Subcutaneous abdominal adipose tissue (tissue), 5 donors: Measurements from ENCODE around the gene NES.

Experiments used
- H3K27ac ChIP-seq: one replicate; pipeline ENCODE4 v1.7.0; 2013; ENCODE audit warnings: low read depth, mild to moderate bottlenecking, inconsistent platforms, low read length, moderate library complexity
- H3K27me3 ChIP-seq, 5 donors: one replicate each; pipeline ENCODE4 v1.7.0; 2013; ENCODE audit warnings: low read length in 5 of 5, inconsistent platforms in 1 of 5; ENCODE audit not compliant: control insufficient read depth in 5 of 5, insufficient read depth in 4 of 5
- H3K36me3 ChIP-seq, 5 donors: one replicate each; pipeline ENCODE4 v1.7.0; 2013; ENCODE audit warnings: low read length in 5 of 5; ENCODE audit not compliant: control insufficient read depth in 5 of 5, insufficient read depth in 5 of 5
- H3K4me1 ChIP-seq, 5 donors: one replicate each; pipeline ENCODE4 v1.7.0; 2013; ENCODE audit warnings: low read length in 5 of 5, mild to moderate bottlenecking in 3 of 5, moderate library complexity in 1 of 5; ENCODE audit not compliant: control insufficient read depth in 5 of 5, insufficient read depth in 5 of 5
- H3K4me3 ChIP-seq, 5 donors: one replicate each; pipeline ENCODE4 v1.7.0; 2013; ENCODE audit warnings: low read length in 5 of 5, low read depth in 1 of 5
- H3K9ac ChIP-seq, 5 donors: one replicate each; pipeline ENCODE4 v1.7.0; 2013; ENCODE audit warnings: low read length in 5 of 5, mild to moderate bottlenecking in 4 of 5, moderate library complexity in 3 of 5
- H3K9me3 ChIP-seq, 5 donors: one replicate each; pipeline ENCODE4 v1.7.0; 2013; ENCODE audit warnings: low read length in 5 of 5; ENCODE audit not compliant: control insufficient read depth in 5 of 5
- donor health status: healthy.
- donor health status: healthy.
- donor health status: healthy.
- donor health status: healthy.
- donor health status: healthy.

Gene NES

GRCh38 chr1:156711011-156711817, 34.0 kb upstream of the NES start:
- Histone ChIP-seq H3K9me3 (no peaks in the 10 kb centered on the region), H3K4me1 (peaks cover 6 to 61% (median 49%) of the 10 kb centered on the region in 5 donors), H3K36me3 (peaks cover 0 to 6% (median 0%) of the 10 kb centered on the region in 5 donors), H3K27me3 (peaks cover 0 to 2% (median 1%) of the 10 kb centered on the region in 5 donors), H3K27ac (no peak overlapping the region), H3K9ac (no peak overlapping the region), H3K4me3 (no peak overlapping the region)

GRCh38 chr1:156709757-156710489, 32.7 kb upstream of the NES start:
- H3K27ac ChIP-seq: peak overlapping the region; percentile 30
- peak overlapping the region in 1 of 5 donors; percentile 38 for H3K9ac ChIP-seq
- no peaks in the 10 kb centered on the region for H3K9me3 ChIP-seq
- no peaks in the 10 kb centered on the region for H3K36me3 ChIP-seq
- peaks cover 2 to 13% (median 6%) of the 10 kb centered on the region in 5 donors for H3K27me3 ChIP-seq
- H3K4me3 ChIP-seq: no peak overlapping the region
- H3K4me1 ChIP-seq: peaks cover 6 to 74% (median 62%) of the 10 kb centered on the region in 5 donors

DNA sequence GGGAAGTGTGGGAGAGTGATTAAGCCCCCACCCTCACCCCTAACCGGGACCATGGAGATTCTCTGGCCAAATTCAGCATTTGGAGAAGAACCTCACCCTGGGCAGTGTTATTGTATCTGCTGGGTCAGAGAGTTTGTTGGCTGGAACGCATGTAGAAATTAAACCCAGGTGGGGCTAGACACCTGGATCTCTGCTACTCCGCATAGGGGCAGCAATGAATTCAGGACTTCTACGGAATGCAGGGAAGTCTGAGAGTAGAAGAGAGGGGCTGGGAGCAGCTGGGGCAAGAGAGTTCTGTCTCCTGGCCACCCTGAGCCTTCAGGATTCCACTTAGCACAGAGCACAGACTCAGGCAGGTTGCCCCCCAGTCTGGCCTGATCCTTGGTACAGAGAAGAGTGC, 31.8 kb upstream of the NES start:
- Histone ChIP-seq H3K9ac (no peak overlapping the region), H3K36me3 (no peaks in the 10 kb centered on the region), H3K9me3 (no peaks in the 10 kb centered on the region), H3K27ac (peak overlapping the region; percentile 65), H3K4me1 (peaks cover 7 to 82% (median 70%) of the 10 kb centered on the region in 5 donors), H3K4me3 (no peak overlapping the region), H3K27me3 (peaks cover 10 to 22% (median 15%) of the 10 kb centered on the region in 5 donors)

DNA sequence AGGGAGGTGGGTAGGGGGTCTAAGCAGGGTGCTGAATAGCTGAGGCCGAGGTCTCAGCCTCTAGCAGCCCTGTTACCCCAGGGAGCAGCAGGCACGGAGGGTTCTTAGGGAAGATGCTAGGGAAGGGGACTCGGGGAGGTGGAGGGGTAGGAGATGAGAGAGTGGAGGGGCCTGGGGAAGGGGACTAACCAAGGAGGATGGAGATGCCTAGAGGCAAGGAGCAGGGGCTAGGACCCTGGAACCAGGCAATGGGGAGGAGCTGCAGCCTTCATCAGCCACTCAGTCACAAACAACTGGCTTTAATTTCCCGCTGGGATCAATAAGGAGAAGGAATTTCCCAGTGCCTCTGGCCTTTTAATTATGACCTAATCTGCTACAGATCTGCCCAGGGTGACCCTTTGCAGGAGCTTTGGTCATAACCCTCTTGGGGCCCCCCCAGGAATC, 31.0 kb upstream of the NES start:
- peaks cover 7 to 83% (median 72%) of the 10 kb centered on the region in 5 donors for H3K4me1 ChIP-seq

DNA sequence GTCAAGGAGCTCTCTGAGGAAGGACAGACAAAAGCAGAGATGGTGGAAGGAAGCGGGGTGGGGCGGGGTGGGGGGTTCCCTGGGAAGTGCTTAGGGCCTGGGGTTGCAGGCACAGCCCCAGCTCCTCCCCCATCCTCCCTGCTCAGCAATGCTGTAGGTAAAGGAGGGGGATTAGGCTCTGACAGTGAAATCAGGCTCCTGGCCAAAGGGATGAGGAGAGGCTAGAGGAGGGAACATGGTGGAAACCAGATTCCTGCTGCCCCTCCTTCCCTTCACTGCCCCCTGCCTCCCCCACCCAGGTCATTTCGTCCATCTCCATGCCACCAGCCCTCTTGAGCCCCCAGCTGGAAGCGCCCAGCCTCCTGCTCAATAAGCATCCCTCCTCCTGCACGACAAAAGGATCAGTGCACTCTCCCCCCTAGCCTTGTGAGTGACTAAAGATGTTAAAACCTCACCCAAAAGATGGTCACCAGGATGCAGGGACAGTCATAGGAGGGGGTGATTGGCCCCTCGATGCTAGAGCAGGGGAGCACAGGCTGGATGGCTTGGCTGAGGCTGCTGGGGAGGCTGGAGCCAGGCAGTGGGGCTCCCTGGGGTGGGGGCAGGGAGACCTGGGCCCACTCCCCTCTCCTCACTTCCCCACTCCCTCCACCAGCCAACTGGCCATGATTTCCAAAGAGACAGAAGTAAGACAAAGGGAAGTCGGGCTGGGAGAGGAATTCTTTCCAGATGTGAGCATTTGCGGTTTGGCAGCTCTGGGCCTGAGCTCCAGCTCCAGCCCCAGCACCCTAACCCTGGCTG, 30.4 kb upstream of the NES start:
- Histone ChIP-seq H3K9me3 (no peaks in the 10 kb centered on the region), H3K27me3 (peaks cover 19 to 36% (median 25%) of the 10 kb centered on the region in 5 donors), H3K9ac (no peak overlapping the region), H3K4me1 (peaks cover 7 to 82% (median 72%) of the 10 kb centered on the region in 5 donors), H3K36me3 (no peaks in the 10 kb centered on the region), H3K4me3 (peak overlapping the region in 3 of 5 donors; percentile 3 to 22 (median 8)), H3K27ac (peak overlapping the region; percentile 65)

More for the DNA sequence above, 31.0 kb upstream of the NES start:
- no peak overlapping the region for H3K9ac ChIP-seq
- peak overlapping the region in 3 of 5 donors; percentile 3 to 22 (median 8) for H3K4me3 ChIP-seq
- H3K27me3 ChIP-seq: peaks cover 18 to 30% (median 23%) of the 10 kb centered on the region in 5 donors
- H3K36me3 ChIP-seq: no peaks in the 10 kb centered on the region
- H3K27ac ChIP-seq: peak overlapping the region; percentile 65
- no peaks in the 10 kb centered on the region for H3K9me3 ChIP-seq

- H3K4me3 ChIP-seq: peak overlapping the region; percentile 20 to 66 (median 59)
- no peaks in the 10 kb centered on the region for H3K36me3 ChIP-seq
- peak overlapping the region; percentile 67 for H3K27ac ChIP-seq
- no peaks in the 10 kb centered on the region for H3K9me3 ChIP-seq
- peaks cover 16 to 36% (median 25%) of the 10 kb centered on the region in 5 donors for H3K27me3 ChIP-seq
- H3K4me1 ChIP-seq: peaks cover 7 to 78% (median 72%) of the 10 kb centered on the region in 5 donors
- peak overlapping the region in 4 of 5 donors; percentile 10 to 76 (median 34) for H3K9ac ChIP-seq
Observed at GRCh38 chr1:156706657-156707416, 29.6 kb upstream of the NES start.

GRCh38 chr1:156705918-156706656, 28.9 kb upstream of the NES start:
- no peaks in the 10 kb centered on the region for H3K9me3 ChIP-seq
- H3K4me3 ChIP-seq: peak overlapping the region in 4 of 5 donors; percentile 57 to 66 (median 62)
- peaks cover 7 to 74% (median 66%) of the 10 kb centered on the region in 5 donors for H3K4me1 ChIP-seq
- H3K9ac ChIP-seq: peak overlapping the region in 4 of 5 donors; percentile 28 to 76 (median 53)
- peaks cover 24 to 42% (median 31%) of the 10 kb centered on the region in 5 donors for H3K27me3 ChIP-seq
- H3K27ac ChIP-seq: peak overlapping the region; percentile 67
- no peaks in the 10 kb centered on the region for H3K36me3 ChIP-seq

- Histone ChIP-seq H3K4me3 (peak within 1 kb of the TSS; percentile 51 to 66 (median 59)), H3K27ac (peak within 1 kb of the TSS; percentile 67), H3K36me3 (peaks cover 0 to 2% (median 0%) of the 10 kb centered on the region in 5 donors), H3K4me1 (peaks cover 7 to 70% (median 62%) of the 10 kb centered on the region in 5 donors), H3K9ac (peak within 1 kb of the TSS in 4 of 5 donors; percentile 28 to 76 (median 53)), H3K9me3 (no peaks in the 10 kb centered on the region), H3K27me3 (peaks cover 27 to 48% (median 34%) of the 10 kb centered on the region in 5 donors)
Observed at GRCh38 chr1:156705321-156705917, 28.2 kb upstream of the NES start, which contains the start of gene CRABP2. TSS of gene CRABP2 (minus strand) at chr1:156705583. CDS start at chr1:156705446, 137 bp downstream.
